CD4-positive, alpha-beta T cell treated with Interleukin-6 for 4 hours (primary cell): ENCODE measurements around the gene SEBOX.

Experiments used
- DNase-seq: peaks from one replicate; pipeline ENCODE4 v3.0.0-alpha.2; 2020; ENCODE audit warnings: mixed read lengths

The SEBOX gene

GRCh38 chr17:28317966-28318758 is 46.8 kb downstream of the SEBOX start:
- DNase-seq: no peak

- no peak for DNase-seq
Measured at GRCh38 chr17:28317099-28317965, 47.7 kb downstream of the SEBOX start.

DNA sequence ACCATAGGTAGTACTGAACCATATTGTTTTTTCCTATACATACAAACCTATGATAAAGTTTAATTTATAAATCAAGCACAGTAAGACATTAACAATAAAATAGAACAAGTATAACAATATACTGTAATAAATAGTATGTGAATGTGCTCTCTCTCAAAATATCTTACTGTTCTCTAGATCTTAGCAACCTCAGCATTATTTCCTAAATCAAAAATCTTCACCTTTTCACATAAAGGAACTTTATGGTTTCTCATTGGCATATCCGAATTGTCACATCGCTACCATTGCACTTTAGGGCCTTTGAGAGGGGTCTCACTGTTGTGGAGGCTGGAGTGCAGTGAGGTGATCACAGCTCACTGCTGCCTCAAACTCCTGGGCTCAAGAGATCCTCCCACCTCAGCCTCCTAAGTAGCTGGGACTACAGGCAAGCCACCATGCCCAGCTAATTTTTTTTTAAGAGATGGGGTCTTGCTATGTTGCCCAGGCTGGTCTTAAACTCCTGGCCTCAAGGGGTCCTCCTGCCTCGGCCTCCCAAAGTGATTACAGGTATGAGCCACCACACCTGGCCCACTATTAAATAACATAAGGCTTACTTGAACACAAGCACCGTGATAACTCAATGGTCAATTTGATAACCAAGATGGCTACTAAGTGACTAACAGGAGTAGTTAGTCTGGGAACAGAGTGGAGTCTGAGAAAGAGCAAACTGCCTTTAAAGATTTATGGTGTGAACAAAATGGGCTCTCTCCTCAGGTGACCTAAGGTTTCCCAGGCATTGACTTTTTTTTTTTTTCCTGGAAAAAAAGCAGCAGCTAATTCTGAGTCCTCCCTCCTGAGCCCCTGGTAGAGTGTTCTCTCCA is 48.9 kb downstream of the SEBOX start:
- DNase-seq: no peak

DNA sequence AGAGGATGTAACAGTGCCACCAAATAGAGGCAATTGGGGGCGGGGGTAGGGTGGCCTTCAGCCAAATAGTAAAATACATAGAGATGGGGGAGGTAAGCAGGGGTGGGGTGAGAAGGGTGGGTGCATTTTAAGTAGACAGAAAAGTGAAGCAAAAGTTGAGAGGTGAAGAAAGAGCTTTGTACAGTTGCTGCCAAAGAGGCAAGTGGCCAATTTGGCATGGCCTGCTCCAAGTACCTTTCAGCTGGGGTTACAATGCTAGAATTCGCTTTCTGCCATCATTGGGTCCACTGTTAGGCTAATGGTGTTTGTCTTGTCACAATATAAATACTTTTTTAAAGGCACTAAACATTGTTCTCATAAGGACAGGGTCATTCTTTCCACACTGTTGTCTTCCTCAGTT is 51.2 kb downstream of the SEBOX start:
- DNase-seq: no peak
